C4-2B (cell line): ENCODE measurements around the gene CYTH3.

Source experiments
- ZFX ChIP-seq: fragments of 450-650 bp; IDR thresholded peaks from 2 replicates; pipeline ENCODE4 v1.6.1; 2017
- TF ChIP-seq, protein P1 (sequence below): fragments of 450-650 bp; conservative IDR thresholded peaks from 2 replicates; pipeline ENCODE4 v1.5.1; 2017; ENCODE audit warnings: mild to moderate bottlenecking

DNA sequence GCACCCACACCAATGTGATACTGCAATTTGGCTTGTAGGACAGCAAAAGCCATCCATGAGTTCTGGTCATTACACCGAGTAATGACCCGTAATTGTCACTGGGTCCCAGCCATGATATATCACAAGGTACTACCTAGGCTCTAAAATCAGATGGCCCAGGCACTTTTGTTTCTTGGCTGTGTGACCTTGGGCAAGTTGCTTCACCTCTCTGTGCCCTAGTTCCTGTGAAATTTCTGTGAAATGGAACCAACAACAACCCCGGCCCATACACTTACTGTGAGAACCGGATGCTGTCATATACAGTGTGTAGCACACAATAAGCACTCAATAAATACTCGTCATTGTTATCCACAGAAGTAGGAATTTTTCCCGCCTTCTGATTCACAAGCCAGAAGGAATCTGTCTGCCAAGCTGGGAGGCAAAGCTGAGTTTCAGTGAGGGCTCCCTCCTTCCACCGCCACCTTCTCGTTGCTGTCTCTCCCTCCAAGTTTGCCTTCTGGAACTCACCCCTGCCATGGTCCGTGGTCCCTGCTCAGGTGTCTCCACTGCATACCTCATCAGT lies 6.4 kb upstream of the CYTH3 start:
- TF ChIP-seq, protein P1, sequence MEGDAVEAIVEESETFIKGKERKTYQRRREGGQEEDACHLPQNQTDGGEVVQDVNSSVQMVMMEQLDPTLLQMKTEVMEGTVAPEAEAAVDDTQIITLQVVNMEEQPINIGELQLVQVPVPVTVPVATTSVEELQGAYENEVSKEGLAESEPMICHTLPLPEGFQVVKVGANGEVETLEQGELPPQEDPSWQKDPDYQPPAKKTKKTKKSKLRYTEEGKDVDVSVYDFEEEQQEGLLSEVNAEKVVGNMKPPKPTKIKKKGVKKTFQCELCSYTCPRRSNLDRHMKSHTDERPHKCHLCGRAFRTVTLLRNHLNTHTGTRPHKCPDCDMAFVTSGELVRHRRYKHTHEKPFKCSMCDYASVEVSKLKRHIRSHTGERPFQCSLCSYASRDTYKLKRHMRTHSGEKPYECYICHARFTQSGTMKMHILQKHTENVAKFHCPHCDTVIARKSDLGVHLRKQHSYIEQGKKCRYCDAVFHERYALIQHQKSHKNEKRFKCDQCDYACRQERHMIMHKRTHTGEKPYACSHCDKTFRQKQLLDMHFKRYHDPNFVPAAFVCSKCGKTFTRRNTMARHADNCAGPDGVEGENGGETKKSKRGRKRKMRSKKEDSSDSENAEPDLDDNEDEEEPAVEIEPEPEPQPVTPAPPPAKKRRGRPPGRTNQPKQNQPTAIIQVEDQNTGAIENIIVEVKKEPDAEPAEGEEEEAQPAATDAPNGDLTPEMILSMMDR: no peak
- no peak for TF ChIP-seq ZFX
